ENCODE data around the gene KBTBD4.
"Not testable (repeated sequence)": the region's sequence is repeated elsewhere in the genome, so short reads cannot be mapped to it uniquely, and the experiment has no call there.

The KBTBD4 gene

DNA sequence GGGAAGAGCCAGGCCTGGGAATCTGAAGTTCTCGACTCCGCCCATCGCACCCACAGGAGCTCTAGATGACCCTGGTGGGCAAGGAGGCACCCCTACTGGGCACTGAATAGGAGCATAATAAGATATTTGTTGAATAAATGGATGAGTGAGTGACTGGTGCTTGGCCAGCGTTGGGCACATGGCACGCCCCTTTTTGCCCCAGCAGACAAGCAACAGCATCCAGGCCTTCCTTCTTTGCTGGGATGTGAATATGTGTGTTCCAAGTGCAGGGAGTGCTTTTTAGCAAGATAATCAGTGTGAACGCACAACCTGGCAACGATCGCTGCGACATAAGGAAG, 25.4 kb downstream of the KBTBD4 start:
- peak overlapping the region; percentile 94 to 96 for H3K27ac ChIP-seq
- H3K4me3 ChIP-seq: peak overlapping the region; percentile 97 to 98
- TF ChIP-seq, protein P1, sequence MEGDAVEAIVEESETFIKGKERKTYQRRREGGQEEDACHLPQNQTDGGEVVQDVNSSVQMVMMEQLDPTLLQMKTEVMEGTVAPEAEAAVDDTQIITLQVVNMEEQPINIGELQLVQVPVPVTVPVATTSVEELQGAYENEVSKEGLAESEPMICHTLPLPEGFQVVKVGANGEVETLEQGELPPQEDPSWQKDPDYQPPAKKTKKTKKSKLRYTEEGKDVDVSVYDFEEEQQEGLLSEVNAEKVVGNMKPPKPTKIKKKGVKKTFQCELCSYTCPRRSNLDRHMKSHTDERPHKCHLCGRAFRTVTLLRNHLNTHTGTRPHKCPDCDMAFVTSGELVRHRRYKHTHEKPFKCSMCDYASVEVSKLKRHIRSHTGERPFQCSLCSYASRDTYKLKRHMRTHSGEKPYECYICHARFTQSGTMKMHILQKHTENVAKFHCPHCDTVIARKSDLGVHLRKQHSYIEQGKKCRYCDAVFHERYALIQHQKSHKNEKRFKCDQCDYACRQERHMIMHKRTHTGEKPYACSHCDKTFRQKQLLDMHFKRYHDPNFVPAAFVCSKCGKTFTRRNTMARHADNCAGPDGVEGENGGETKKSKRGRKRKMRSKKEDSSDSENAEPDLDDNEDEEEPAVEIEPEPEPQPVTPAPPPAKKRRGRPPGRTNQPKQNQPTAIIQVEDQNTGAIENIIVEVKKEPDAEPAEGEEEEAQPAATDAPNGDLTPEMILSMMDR (IDR thresholded peaks at IDR 0.05): no peak
- peaks cover 0 to 39% (median 26%) of the 10 kb centered on the region in 4 donors for H3K4me1 ChIP-seq
- H3K9me3 ChIP-seq: no peaks in the 10 kb centered on the region
- H3K36me3 ChIP-seq: no peaks in the 10 kb centered on the region
- intact Hi-C loops (cut with DNase I; ENCODE audit: low total_unique reads): loop anchor here (10.0 kb wide), 1 partner anchor 59 kb away; no protein-coding TSS in a partner anchor
- H3K27me3 ChIP-seq: no peaks in the 10 kb centered on the region
- DNase-seq: peak in 1 of 2 donors; percentile 42

GRCh38 chr11:47552566-47553405, 26.0 kb downstream of the KBTBD4 start, which contains the start of gene CELF1:
Gene CELF1 (minus strand): TSS chr11:47553132. CDS start chr11:47499523, 53,609 bp downstream.
- H3K36me3 ChIP-seq: no peaks in the 10 kb centered on the region
- H3K4me1 ChIP-seq: peaks cover 0 to 45% (median 28%) of the 10 kb centered on the region in 4 donors
- no peaks in the 10 kb centered on the region for H3K9me3 ChIP-seq
- no peaks in the 10 kb centered on the region for H3K27me3 ChIP-seq
- peak within 1 kb of the TSS; percentile 97 to 98 for H3K4me3 ChIP-seq
- TF ChIP-seq, protein P1 (IDR thresholded peaks at IDR 0.05): peak; percentile 91 to 93
- peak within 1 kb of the TSS; percentile 94 to 96 for H3K27ac ChIP-seq
- intact Hi-C loops (cut with DNase I; ENCODE audit: low total_unique reads): loop anchor here (10.0 kb wide), 1 partner anchor 58 kb away; no protein-coding TSS in a partner anchor
- DNase-seq: peak; percentile 88 to 95

GRCh38 chr11:47552056-47552565, 26.7 kb downstream of the KBTBD4 start:
- H3K4me3 ChIP-seq: peak overlapping the region; percentile 97 to 98
- peaks cover 0 to 52% (median 30%) of the 10 kb centered on the region in 4 donors for H3K4me1 ChIP-seq
- no peak for DNase-seq
- H3K27me3 ChIP-seq: no peaks in the 10 kb centered on the region
- no peaks in the 10 kb centered on the region for H3K9me3 ChIP-seq
- H3K36me3 ChIP-seq: no peaks in the 10 kb centered on the region
- TF ChIP-seq, protein P1 (IDR thresholded peaks at IDR 0.05): no peak
- peak overlapping the region; percentile 94 to 96 for H3K27ac ChIP-seq
- intact Hi-C loops (cut with DNase I; ENCODE audit: low total_unique reads): loop anchor here (10.0 kb wide), 1 partner anchor 57 kb away; no protein-coding TSS in a partner anchor

- Histone ChIP-seq H3K4me3 (peak overlapping the region; percentile 97 to 98), H3K36me3 (no peaks in the 10 kb centered on the region), H3K27me3 (no peaks in the 10 kb centered on the region), H3K9me3 (no peaks in the 10 kb centered on the region), H3K4me1 (peaks cover 0 to 54% (median 30%) of the 10 kb centered on the region in 4 donors), H3K27ac (peak overlapping the region in 1 of 2 donors; percentile 96)
- TF ChIP-seq, protein P1 (IDR thresholded peaks at IDR 0.05): no peak
- intact Hi-C loops (cut with DNase I; ENCODE audit: low total_unique reads): loop anchor here (10.0 kb wide), 1 partner anchor 56 kb away; no protein-coding TSS in a partner anchor
- DNase-seq: no peak
Measured at GRCh38 chr11:47551086-47551485, 27.7 kb downstream of the KBTBD4 start.

GRCh38 chr11:47550288-47551047, 28.3 kb downstream of the KBTBD4 start:
- no peak overlapping the region for H3K4me3 ChIP-seq
- intact Hi-C loops (cut with DNase I; ENCODE audit: low total_unique reads): loop anchor here (10.0 kb wide), 1 partner anchor 56 kb away; no protein-coding TSS in a partner anchor
- DNase-seq: no peak
- TF ChIP-seq, protein P1 (IDR thresholded peaks at IDR 0.05): no peak
- H3K27ac ChIP-seq: peak overlapping the region in 1 of 2 donors; percentile 96
- no peaks in the 10 kb centered on the region for H3K36me3 ChIP-seq
- no peaks in the 10 kb centered on the region for H3K9me3 ChIP-seq
- no peaks in the 10 kb centered on the region for H3K27me3 ChIP-seq
- peaks cover 0 to 54% (median 30%) of the 10 kb centered on the region in 4 donors for H3K4me1 ChIP-seq

DNA sequence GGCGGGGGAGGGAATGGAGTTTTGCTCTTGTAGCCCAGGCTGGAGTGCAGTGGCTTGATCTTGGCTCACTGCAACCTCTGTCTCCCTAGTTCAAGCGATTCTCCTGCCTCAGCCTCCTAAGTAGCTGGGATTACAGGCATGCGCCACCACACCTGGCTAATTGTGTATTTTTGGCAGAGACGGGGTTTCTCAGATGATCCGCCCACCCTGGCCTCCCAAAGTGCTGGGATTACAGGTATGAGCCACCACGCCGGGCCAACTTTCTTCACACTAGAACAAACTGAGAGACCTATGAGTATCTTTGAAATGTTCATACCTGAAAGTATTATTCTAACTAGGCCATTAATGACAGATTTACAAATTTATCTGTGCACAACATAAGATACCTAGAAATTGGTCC, 32.5 kb downstream of the KBTBD4 start:
- H3K4me3 ChIP-seq; H3K9me3 ChIP-seq; H3K27me3 ChIP-seq; intact Hi-C loops (cut with DNase I; ENCODE audit: low total_unique reads); H3K27ac ChIP-seq; DNase-seq; H3K36me3 ChIP-seq: not testable (repeated sequence)
- peaks cover 0 to 83% (median 22%) of the 10 kb centered on the region in 4 donors for H3K4me1 ChIP-seq
